ENCODE results near the gene STMN1. TPM values are rescaled to one million over a fixed set of nuclear protein-coding genes. Genes with fewer than 3 reads are reported as not detected.

The STMN1 gene
- total and polyA plus RNA-seq, 9 of the 15 experiments (the other 6 are each of a cell fraction or from before 2014, with no cell fraction given): 269 to 2,153 (median 595) TPM

GRCh38 chr1:25875154-25875855 is 30.9 kb downstream of the STMN1 start, which contains the start of gene PAQR7 (continued):
- TF ChIP-seq ARID3A (IDR thresholded peaks at IDR 0.05; ENCODE audit: borderline replicate concordance, low read depth, low read length) (no peak), NFIX (CRISPR knock-in tag; IDR thresholded peaks at IDR 0.05; ENCODE audit: low read depth) (no peak), PHB (CRISPR knock-in tag; IDR thresholded peaks at IDR 0.05) (0 out of 2 replicates have a peak, but pooled peaks have one; percentile 43), ASH1L (IDR thresholded peaks at IDR 0.05; ENCODE audit: borderline replicate concordance, low read depth, partially characterized antibody) (no peak), KDM4B (IDR thresholded peaks at IDR 0.05; ENCODE audit: borderline replicate concordance in 2 of 2, low read depth in 1 of 2) (no peak), CEBPG (CRISPR knock-in tag; IDR thresholded peaks at IDR 0.05) (no peak), CEBPG (tag; conservative IDR thresholded peaks at IDR 0.05 in 1 of 2, IDR thresholded peaks at IDR 0.05 in 1 of 2) (no peak), CREBBP (IDR thresholded peaks at IDR 0.05; ENCODE audit: low read depth, low read length) (no peak), MCM5 (IDR thresholded peaks at IDR 0.05; ENCODE audit: low read depth) (no peak), GMEB1 (CRISPR knock-in tag; IDR thresholded peaks at IDR 0.05) (peak; percentile 78), ZNF584 (CRISPR knock-in tag; IDR thresholded peaks at IDR 0.05; ENCODE audit: low read depth) (0 out of 2 replicates have a peak, but pooled peaks have one; percentile 32), ZNF586 (CRISPR knock-in tag; conservative IDR thresholded peaks at IDR 0.05) (no peak), ZKSCAN3 (CRISPR knock-in tag; IDR thresholded peaks at IDR 0.05) (no peak), TGIF2 (CRISPR knock-in tag; IDR thresholded peaks at IDR 0.05) (no peak), CREB5 (CRISPR knock-in tag; IDR thresholded peaks at IDR 0.05) (no peak), SIN3B (IDR thresholded peaks at IDR 0.05; ENCODE audit: low read depth) (peak; percentile 70; the same call in 1 of the 2 replicates), ZNF780A (CRISPR knock-in tag; IDR thresholded peaks at IDR 0.05) (no peak), MBD1 (CRISPR knock-in tag; IDR thresholded peaks at IDR 0.05) (no peak)
